Measurements from ENCODE around the gene ZDHHC11B.
"Not testable (repeated sequence)": the region's sequence is repeated elsewhere in the genome, so short reads cannot be mapped to it uniquely, and the experiment has no call there.

ZDHHC11B gene

GRCh38 chr5:683551-684481, 100.7 kb downstream of the ZDHHC11B start:
- no peak for DNase-seq

GRCh38 chr5:682651-683358, 101.7 kb downstream of the ZDHHC11B start:
- not testable (repeated sequence) for DNase-seq

GRCh38 chr5:682216-682615, 102.3 kb downstream of the ZDHHC11B start:
- DNase-seq, result not testable (repeated sequence)

GRCh38 chr5:681317-682191, 103.0 kb downstream of the ZDHHC11B start:
- not testable (repeated sequence) for DNase-seq

GRCh38 chr5:680836-681235, 103.7 kb downstream of the ZDHHC11B start:
- not testable (repeated sequence) for DNase-seq

GRCh38 chr5:680118-680795, 104.3 kb downstream of the ZDHHC11B start:
- not testable (repeated sequence) for DNase-seq

- not testable (repeated sequence) for DNase-seq
These were observed 105.2 kb downstream of the ZDHHC11B start for GRCh38 chr5:679166-679895.

- not testable (repeated sequence) for DNase-seq
These were observed 106.0 kb downstream of the ZDHHC11B start for GRCh38 chr5:678521-678920.

- DNase-seq, result no peak
These were observed 107.1 kb downstream of the ZDHHC11B start for GRCh38 chr5:677131-678101.

- DNase-seq, result no peak
These were observed 107.8 kb downstream of the ZDHHC11B start for GRCh38 chr5:676699-677076.

- no peak for DNase-seq
These were observed 108.4 kb downstream of the ZDHHC11B start for GRCh38 chr5:675871-676698.

- no peak for DNase-seq
These were observed 109.2 kb downstream of the ZDHHC11B start for GRCh38 chr5:675111-675870.

GRCh38 chr5:674630-675011, 109.9 kb downstream of the ZDHHC11B start:
- DNase-seq, result no peak

- no peak for DNase-seq
These were observed 110.5 kb downstream of the ZDHHC11B start for GRCh38 chr5:673831-674629.

GRCh38 chr5:673161-673830, 111.2 kb downstream of the ZDHHC11B start:
- no peak for DNase-seq

- DNase-seq, result peak; percentile 66 to 90
These were observed 112.0 kb downstream of the ZDHHC11B start for GRCh38 chr5:672329-673160.
